ENCODE measurements around the gene TFIP11. TPM values are rescaled to one million over a fixed set of nuclear protein-coding genes. Genes with fewer than 3 reads are reported as not detected.

Gene TFIP11
- total RNA-seq, 1 experiment from 2014 or later, result 39.8 TPM

- DNase-seq, result no peak
- CTCF ChIA-PET, result interaction anchor here (0.7 kb wide), 1 partner anchor 20 kb away, joined by 5 read pairs; no protein-coding TSS in a partner anchor
- no peaks in the 10 kb centered on the region for H3K9me3 Mint-ChIP-seq (ENCODE audit: low read depth, unreplicated experiment)
- no TSS peak for BruUV-seq (replicated peaks)
- no peaks in the 10 kb centered on the region for H3K27me3 Mint-ChIP-seq (ENCODE audit: unreplicated experiment)
- H3K36me3 Mint-ChIP-seq (ENCODE audit: insufficient read depth, unreplicated experiment), result no peaks in the 10 kb centered on the region
- intact Hi-C loops (cut with micrococcal nuclease; ENCODE audit: unreplicated experiment), result no loop called here
- TF ChIP-seq CTCF (IDR thresholded peaks at IDR 0.05; ENCODE audit: unreplicated experiment), result no peak
- no peak overlapping the region for H3K27ac Mint-ChIP-seq (ENCODE audit: unreplicated experiment)
- no peak overlapping the region for H3K4me3 Mint-ChIP-seq (ENCODE audit: low read depth, unreplicated experiment)
- no peaks in the 10 kb centered on the region for H3K4me1 Mint-ChIP-seq (ENCODE audit: low read depth, unreplicated experiment)
These were observed 36.7 kb upstream of the TFIP11 start for GRCh38 chr22:26548984-26549383.

GRCh38 chr22:26548303-26548702 is 36.0 kb upstream of the TFIP11 start:
- Mint-ChIP-seq H3K27ac (ENCODE audit: unreplicated experiment) (no peak overlapping the region), H3K36me3 (ENCODE audit: insufficient read depth, unreplicated experiment) (no peaks in the 10 kb centered on the region), H3K27me3 (ENCODE audit: unreplicated experiment) (no peaks in the 10 kb centered on the region), H3K4me1 (ENCODE audit: low read depth, unreplicated experiment) (no peaks in the 10 kb centered on the region), H3K9me3 (ENCODE audit: low read depth, unreplicated experiment) (no peaks in the 10 kb centered on the region), H3K4me3 (ENCODE audit: low read depth, unreplicated experiment) (no peak overlapping the region)
- CTCF ChIA-PET, result no interaction called here
- intact Hi-C loops (cut with micrococcal nuclease; ENCODE audit: unreplicated experiment), result no loop called here
- no peak for TF ChIP-seq CTCF (IDR thresholded peaks at IDR 0.05; ENCODE audit: unreplicated experiment)
- no TSS peak for BruUV-seq (replicated peaks)
- DNase-seq, result no peak

- no peaks in the 10 kb centered on the region for H3K9me3 Mint-ChIP-seq (ENCODE audit: low read depth, unreplicated experiment)
- no peaks in the 10 kb centered on the region for H3K4me1 Mint-ChIP-seq (ENCODE audit: low read depth, unreplicated experiment)
- BruUV-seq (replicated peaks), result no TSS peak
- no peak for TF ChIP-seq CTCF (IDR thresholded peaks at IDR 0.05; ENCODE audit: unreplicated experiment)
- H3K27me3 Mint-ChIP-seq (ENCODE audit: unreplicated experiment), result no peaks in the 10 kb centered on the region
- CTCF ChIA-PET, result no interaction called here
- H3K27ac Mint-ChIP-seq (ENCODE audit: unreplicated experiment), result no peak overlapping the region
- no peak for DNase-seq
- H3K4me3 Mint-ChIP-seq (ENCODE audit: low read depth, unreplicated experiment), result no peak overlapping the region
- intact Hi-C loops (cut with micrococcal nuclease; ENCODE audit: unreplicated experiment), result no loop called here
- no peaks in the 10 kb centered on the region for H3K36me3 Mint-ChIP-seq (ENCODE audit: insufficient read depth, unreplicated experiment)
These were observed 35.6 kb upstream of the TFIP11 start for GRCh38 chr22:26547837-26548236.

GRCh38 chr22:26547426-26547825 is 35.2 kb upstream of the TFIP11 start:
- H3K4me3 Mint-ChIP-seq (ENCODE audit: low read depth, unreplicated experiment), result no peak overlapping the region
- no peak overlapping the region for H3K27ac Mint-ChIP-seq (ENCODE audit: unreplicated experiment)
- no peaks in the 10 kb centered on the region for H3K4me1 Mint-ChIP-seq (ENCODE audit: low read depth, unreplicated experiment)
- TF ChIP-seq CTCF (IDR thresholded peaks at IDR 0.05; ENCODE audit: unreplicated experiment), result no peak
- CTCF ChIA-PET, result no interaction called here
- intact Hi-C loops (cut with micrococcal nuclease; ENCODE audit: unreplicated experiment), result no loop called here
- no peaks in the 10 kb centered on the region for H3K27me3 Mint-ChIP-seq (ENCODE audit: unreplicated experiment)
- H3K36me3 Mint-ChIP-seq (ENCODE audit: insufficient read depth, unreplicated experiment), result no peaks in the 10 kb centered on the region
- BruUV-seq (replicated peaks), result no TSS peak
- DNase-seq, result no peak
- H3K9me3 Mint-ChIP-seq (ENCODE audit: low read depth, unreplicated experiment), result no peaks in the 10 kb centered on the region
